H1 (cell line): ENCODE data around the gene FRMPD4. TPM values are rescaled to one million over a fixed set of nuclear protein-coding genes. Genes with fewer than 3 reads are reported as not detected.

Experiments used
- CTCF ChIA-PET: fragments of 300-600 bp; sonication (Branson Sonifier 250); formaldehyde crosslinking; loops from one replicate; lab custom pipeline; 2021; ENCODE audit not compliant: partially characterized antibody; lab: Charles Lee
- POLR2A ChIA-PET: fragments of 300-600 bp; sonication (Branson Sonifier 250); formaldehyde crosslinking; loops from one replicate; lab custom pipeline; 2021; ENCODE audit warnings: inconsistent platforms; ENCODE audit not compliant: partially characterized antibody; lab: Charles Lee
- DNase-seq, 2 experiments: peaks; one replicate each; pipeline versions ENCODE4 v3.0.0 to v3.0.0-alpha.2; 2010 to 2022; ENCODE audit warnings: low spot score in 2 of 2, low read depth in 1 of 2, mixed read lengths in 1 of 2
- FAIRE-seq: peaks from 2 replicates; lab custom pipeline; 2011; peaks lifted over from hg19 to GRCh38; lab: Jason Lieb, UNC
- H2AFZ ChIP-seq: 2 replicates; pipeline ENCODE4 v1.8.1; 2012; ENCODE audit warnings: low read length, inconsistent platforms
- H2AK5ac ChIP-seq: 2 replicates; pipeline ENCODE4 v1.6.1; 2013; ENCODE audit warnings: low read depth, low read length
- H2BK120ac ChIP-seq: replicated peaks from 2 replicates; pipeline ENCODE3; 2013; ENCODE audit warnings: low read depth, low read length, inconsistent platforms
- H2BK12ac ChIP-seq: 2 replicates; pipeline ENCODE4 v1.6.1; 2013; ENCODE audit warnings: low read depth, low read length
- H2BK15ac ChIP-seq: 2 replicates; pipeline ENCODE4 v1.6.1; 2013; ENCODE audit warnings: low read length
- H2BK20ac ChIP-seq: 2 replicates; pipeline ENCODE4 v1.6.1; 2013; ENCODE audit warnings: low read length
- H2BK5ac ChIP-seq: 2 replicates; pipeline ENCODE4 v1.6.1; 2013; ENCODE audit warnings: low read depth, low read length
- H3K14ac ChIP-seq: 2 replicates; pipeline ENCODE4 v1.6.1; 2013; ENCODE audit warnings: inconsistent platforms; ENCODE audit not compliant: insufficient read length
- H3K18ac ChIP-seq: 2 replicates; pipeline ENCODE4 v1.6.1; 2013; ENCODE audit warnings: low read length; ENCODE audit errors: extremely low read depth
- H3K23ac ChIP-seq: 2 replicates; pipeline ENCODE4 v1.6.1; 2013; ENCODE audit warnings: inconsistent platforms; ENCODE audit not compliant: insufficient read length
- H3K23me2 ChIP-seq: 2 replicates; pipeline ENCODE4 v1.6.1; 2013; ENCODE audit warnings: low read depth, low read length
- H3K27ac ChIP-seq: 2 replicates; pipeline ENCODE4 v1.6.1; 2011; ENCODE audit warnings: low read depth, low read length, inconsistent platforms
- H3K27me3 ChIP-seq, 4 experiments: replicated peaks in 1 of 4; 1 replicate in 1 of 4; 2 replicates in 3 of 4; pipeline versions ENCODE4 v1.6.1 to v1.8.1; 2011 to 2013; ENCODE audit warnings: low read length in 3 of 4, mild to moderate bottlenecking in 3 of 4, inconsistent platforms in 2 of 4, mixed read lengths in 2 of 4, moderate library complexity in 1 of 4; ENCODE audit not compliant: control insufficient read depth in 3 of 4, insufficient read depth in 3 of 4; ENCODE audit errors: extremely low read depth in 1 of 4
- H3K36me3 ChIP-seq, 4 experiments: 2 replicates each; pipeline versions ENCODE4 v1.6.1 to v1.8.1; 2011 to 2013; ENCODE audit warnings: mild to moderate bottlenecking in 4 of 4, low read length in 3 of 4, moderate library complexity in 2 of 4, control low read depth in 1 of 4, inconsistent platforms in 1 of 4; ENCODE audit not compliant: insufficient read depth in 4 of 4, control insufficient read depth in 2 of 4
- H3K4ac ChIP-seq: replicated peaks from 2 replicates; pipeline ENCODE3; 2013; ENCODE audit warnings: low read length, low read depth, mixed read lengths, inconsistent platforms; ENCODE audit not compliant: insufficient read length
- H3K4me1 ChIP-seq, 4 experiments: replicated peaks in 1 of 4; 1 replicate in 1 of 4; 2 replicates in 3 of 4; pipeline versions ENCODE4 v1.6.1 to v1.8.1; 2011 to 2013; ENCODE audit warnings: low read length in 3 of 4, inconsistent platforms in 2 of 4, mixed read lengths in 1 of 4; ENCODE audit not compliant: insufficient read depth in 4 of 4, control insufficient read depth in 3 of 4
- H3K4me2 ChIP-seq, 2 experiments: 2 replicates each; pipeline versions ENCODE4 v1.6.1 to v1.8.1; 2011 to 2013; ENCODE audit warnings: low read depth in 2 of 2, low read length in 2 of 2, control low read depth in 1 of 2, inconsistent platforms in 1 of 2, mild to moderate bottlenecking in 1 of 2; ENCODE audit not compliant: insufficient read depth in 1 of 2
- H3K4me3 ChIP-seq, 4 experiments: fragments of 200-600, 300-600 bp in 1 of 4; sonication (generic), shearing (Covaris generic), sonication (Bioruptor Twin) in 1 of 4; 2 replicates each; pipeline versions ENCODE4 v1.5.1 to v1.8.1; 2011 to 2016; ENCODE audit warnings: low read length in 4 of 4, low read depth in 3 of 4, control low read depth in 2 of 4, inconsistent platforms in 2 of 4, mild to moderate bottlenecking in 2 of 4, mixed read lengths in 1 of 4, moderate library complexity in 1 of 4; ENCODE audit not compliant: insufficient read depth in 2 of 4; ENCODE audit errors: extremely low read depth in 1 of 4
- H3K56ac ChIP-seq: replicated peaks from 2 replicates; pipeline ENCODE3; 2013; ENCODE audit warnings: low read depth, mild to moderate bottlenecking, mixed read lengths, low read length, inconsistent platforms; ENCODE audit not compliant: insufficient read length
- H3K79me1 ChIP-seq: 2 replicates; pipeline ENCODE4 v1.6.1; 2013; ENCODE audit warnings: low read depth, low read length, control low read depth
- H3K79me2 ChIP-seq, 2 experiments: 2 replicates each; pipeline versions ENCODE4 v1.6.1 to v1.8.1; 2012 to 2013; ENCODE audit warnings: low read length in 2 of 2, mild to moderate bottlenecking in 2 of 2, inconsistent platforms in 1 of 2; ENCODE audit not compliant: insufficient read depth in 2 of 2, control insufficient read depth in 1 of 2
- H3K9ac ChIP-seq, 4 experiments: replicated peaks in 1 of 4; 1 replicate in 1 of 4; 2 replicates in 3 of 4; pipeline versions ENCODE4 v1.6.1 to v1.8.1; 2011 to 2013; ENCODE audit warnings: low read depth in 3 of 4, low read length in 3 of 4, control low read depth in 2 of 4, mild to moderate bottlenecking in 2 of 4, moderate library complexity in 2 of 4, inconsistent platforms in 1 of 4; ENCODE audit errors: extremely low read depth in 1 of 4
- H3K9me3 ChIP-seq, 2 experiments: 2 replicates each; pipeline versions ENCODE4 v1.6.1 to v1.8.1; 2012 to 2013; ENCODE audit warnings: mild to moderate bottlenecking in 2 of 2, moderate library complexity in 2 of 2, control low read depth in 1 of 2, inconsistent platforms in 1 of 2, low read depth in 1 of 2, low read length in 1 of 2, mixed read lengths in 1 of 2; ENCODE audit not compliant: insufficient read depth in 2 of 2
- H4K20me1 ChIP-seq, 2 experiments: replicated peaks in 1 of 2; 2 replicates each; pipeline versions ENCODE3 to v1.8.1; 2011 to 2013; ENCODE audit warnings: inconsistent platforms in 2 of 2, low read length in 2 of 2, mild to moderate bottlenecking in 1 of 2; ENCODE audit not compliant: insufficient read depth in 2 of 2, control insufficient read depth in 1 of 2
- H4K5ac ChIP-seq: 2 replicates; pipeline ENCODE4 v1.6.1; 2013; ENCODE audit warnings: low read length, low read depth, mixed read lengths, inconsistent platforms; ENCODE audit not compliant: insufficient read length
- H4K8ac ChIP-seq: 2 replicates; pipeline ENCODE4 v1.8.0; 2013; ENCODE audit warnings: mild to moderate bottlenecking, moderate library complexity, low read length, inconsistent platforms; ENCODE audit not compliant: insufficient read depth; ENCODE audit errors: extremely low read depth
- H4K91ac ChIP-seq: replicated peaks from 2 replicates; pipeline ENCODE3; 2013; ENCODE audit warnings: low read length, mixed read lengths, inconsistent platforms; ENCODE audit not compliant: insufficient read length
- GABPA ChIP-seq: IDR thresholded peaks from 2 replicates; pipeline ENCODE4 v1.6.1; 2011; ENCODE audit warnings: mild to moderate bottlenecking, low read length, moderate library complexity, borderline replicate concordance; ENCODE audit not compliant: insufficient read depth
- JUND ChIP-seq: IDR thresholded peaks from 2 replicates; pipeline ENCODE4 v1.6.1; 2011; ENCODE audit warnings: mild to moderate bottlenecking, improper control_type of control experiment, low read length
- polyA plus RNA-seq, 7 experiments: library from polyadenylated mRNA; depleted of rRNA in 3 of 7; stranded (reverse) in 5 of 7; unstranded in 2 of 7; fragments of >200 nt in 5 of 7; fragments of 200-250 nt in 2 of 7; gene quantifications; 1 replicate in 5 of 7; 2 replicates in 1 of 7; 4 replicates in 1 of 7; pipeline versions ENCODE4 v1.2.1 to v1.2.3, GENCODE V29; 2011 to 2013; ENCODE audit warnings: missing spikeins in 2 of 7, mixed read lengths in 2 of 7
- total RNA-seq: library from RNA; stranded (reverse); fragmentation: NEBNext Ultra II Directional; extraction: Animal tissue kit (Norgen Biotek cat#: 25700); gene quantifications from 2 replicates; pipeline ENCODE4 v1.2.1, GENCODE V29; 2021

FRMPD4 gene
- total and polyA plus RNA-seq, 2 of the 8 experiments (the other 6 are each of a cell fraction or from before 2014, with no cell fraction given), result 0.02 to 0.37 TPM

DNA sequence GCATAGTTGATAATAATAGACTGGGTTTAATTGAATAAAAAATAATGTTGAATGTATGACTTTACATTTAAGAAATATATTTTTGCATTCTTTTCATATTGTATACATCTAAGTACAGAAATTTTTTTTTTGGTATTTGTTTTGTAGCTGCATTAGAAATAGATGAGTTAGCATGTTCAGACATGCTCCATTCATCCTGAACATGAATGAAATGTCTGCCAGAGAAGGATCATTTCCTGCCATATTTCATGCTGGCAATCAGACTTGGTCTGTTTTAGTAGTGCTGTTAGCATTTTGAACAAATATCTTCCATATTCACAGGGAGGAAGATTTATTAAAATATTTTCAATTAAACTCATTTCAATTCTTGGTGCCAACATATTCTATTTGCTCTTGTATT lies 98.9 kb downstream of the FRMPD4 start:
- Histone ChIP-seq H4K91ac (no peak overlapping the region), H2BK120ac (no peak overlapping the region), H2BK5ac (no peak overlapping the region), H3K79me1 (no peaks in the 10 kb centered on the region), H3K56ac (no peak overlapping the region), H3K79me2 (no peaks in the 10 kb centered on the region), H2BK20ac (no peak overlapping the region), H3K27ac (no peak overlapping the region), H3K23me2 (no peaks in the 10 kb centered on the region), H3K18ac (no peak overlapping the region), H3K4me3 (no peak overlapping the region), H3K36me3 (no peaks in the 10 kb centered on the region), H4K8ac (no peak overlapping the region), H3K4ac (no peak overlapping the region), H4K20me1 (no peaks in the 10 kb centered on the region), H3K9me3 (no peaks in the 10 kb centered on the region), H3K23ac (no peak overlapping the region), H3K9ac (no peak overlapping the region), H3K4me2 (no peak overlapping the region), H3K27me3 (no peaks in the 10 kb centered on the region), H2BK15ac (no peak overlapping the region), H2BK12ac (no peak overlapping the region), H2AFZ (no peak overlapping the region), H4K5ac (no peak overlapping the region), H3K14ac (no peak overlapping the region), H2AK5ac (no peak overlapping the region), H3K4me1 (no peaks in the 10 kb centered on the region)
- no peak for FAIRE-seq
- ChIA-PET POLR2A (no interaction called here), CTCF (no interaction called here)
- no peak for DNase-seq
- TF ChIP-seq JUND (no peak), GABPA (no peak)
